WI38 (cell line): ENCODE measurements around the gene STIM2.

ENCODE experiments used
- H3K4me3 ChIP-seq: 2 replicates; pipeline ENCODE4 v1.5.1; 2011; ENCODE audit warnings: low read depth, mild to moderate bottlenecking, control low read depth, low read length
- CTCF ChIP-seq: IDR thresholded peaks from 2 replicates; pipeline ENCODE4 v1.5.1; 2012; ENCODE audit warnings: low read depth, mild to moderate bottlenecking, control low read depth, low read length

STIM2 gene

DNA sequence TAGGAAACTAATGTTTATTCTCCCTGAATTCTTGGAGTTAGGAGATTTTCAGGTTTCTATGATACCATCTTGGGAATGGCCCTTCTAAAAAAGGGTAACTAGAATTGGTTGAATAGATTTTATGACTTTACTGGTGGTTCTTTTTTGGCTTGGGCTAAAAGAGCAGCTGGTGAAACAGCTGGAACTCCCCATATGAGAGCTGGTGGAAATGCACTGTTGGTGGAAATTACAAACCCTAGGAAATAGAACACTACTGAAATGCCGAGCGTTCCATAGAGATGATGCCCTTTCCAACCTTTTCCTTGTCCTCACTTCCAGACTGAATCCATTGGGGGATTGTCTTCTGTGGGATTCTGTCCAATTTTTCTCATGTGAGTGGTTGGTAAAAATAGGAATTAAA lies 139.5 kb downstream of the STIM2 start:
- no peak overlapping the region for H3K4me3 ChIP-seq
- no peak for TF ChIP-seq CTCF

DNA sequence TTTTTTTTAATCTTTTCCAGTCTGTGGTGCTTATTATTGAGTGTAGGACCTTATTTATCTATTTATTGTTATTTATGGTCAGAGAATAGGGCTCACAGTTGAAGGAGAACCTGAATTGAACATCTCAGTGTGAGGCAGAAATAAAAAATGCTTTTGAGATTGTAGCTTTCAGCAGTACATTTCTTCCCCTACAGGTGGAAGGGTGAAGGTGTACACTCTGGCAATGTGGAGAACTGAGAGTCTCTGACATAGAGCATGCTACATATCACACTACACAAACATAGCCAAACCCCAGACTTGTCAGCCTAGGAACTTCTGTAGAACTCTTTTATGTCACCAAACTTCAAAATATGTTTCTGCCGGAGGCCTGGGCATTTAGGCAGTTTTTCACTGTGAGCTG lies 140.2 kb downstream of the STIM2 start:
- TF ChIP-seq CTCF: no peak
- no peak overlapping the region for H3K4me3 ChIP-seq

DNA sequence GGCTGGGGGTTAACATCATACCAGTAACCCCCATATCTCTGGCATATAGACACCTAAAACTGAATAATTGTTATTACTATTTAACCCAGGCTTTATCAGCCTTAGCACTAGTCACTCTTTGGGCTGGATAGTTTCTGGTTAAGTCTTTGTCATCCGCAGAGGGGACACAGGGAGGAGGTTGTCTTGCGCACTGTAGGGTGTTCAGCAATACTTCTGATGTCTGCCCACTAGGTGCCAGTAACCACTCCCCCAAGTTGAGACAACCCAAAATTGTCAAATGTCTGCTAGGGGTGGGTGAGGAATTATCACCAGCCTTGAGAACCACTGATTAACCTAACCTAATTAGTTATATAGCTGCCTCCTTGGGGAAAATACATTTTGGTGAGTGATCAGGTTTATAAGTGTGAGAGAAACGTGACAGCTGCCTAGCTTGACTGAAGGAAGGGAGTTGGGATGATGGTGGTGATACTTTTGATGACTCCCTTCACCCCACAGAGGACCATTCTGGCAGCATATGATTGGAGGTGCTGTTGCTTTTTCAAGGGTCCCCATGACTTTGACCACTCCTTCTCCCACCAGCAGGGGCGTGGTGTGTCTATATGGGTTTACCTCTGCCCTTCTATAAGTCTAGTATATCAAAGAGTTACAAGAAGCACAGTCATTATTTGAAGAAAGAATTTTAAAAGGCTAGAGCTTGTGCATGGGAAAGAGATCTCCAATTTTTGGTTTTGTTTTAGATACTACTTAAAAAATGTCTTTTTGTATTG lies 140.9 kb downstream of the STIM2 start:
- no peak overlapping the region for H3K4me3 ChIP-seq
- TF ChIP-seq CTCF: no peak

DNA sequence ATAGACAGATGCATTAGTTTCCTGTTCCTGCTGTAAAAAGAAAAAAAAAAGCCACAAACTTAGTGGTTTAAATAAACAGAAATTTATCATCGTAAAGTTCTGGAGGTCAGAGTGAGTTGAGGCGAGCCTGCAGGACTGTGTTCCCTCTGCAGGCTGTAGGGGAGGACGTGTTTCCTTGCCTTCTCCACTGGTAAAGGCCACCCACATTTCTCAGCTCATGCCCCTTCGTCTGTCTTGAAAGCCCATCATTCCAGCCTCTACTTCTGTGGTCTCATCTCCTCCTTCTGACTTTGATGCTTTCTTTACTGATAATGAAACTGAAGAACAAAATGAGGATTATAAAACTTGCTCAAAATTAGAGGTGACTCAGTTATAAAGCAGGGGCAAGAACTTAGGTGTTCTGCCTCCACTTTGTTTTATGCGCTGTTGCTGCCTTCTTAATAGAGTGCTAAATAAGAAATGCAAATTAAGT lies 143.0 kb downstream of the STIM2 start:
- no peak for TF ChIP-seq CTCF
- H3K4me3 ChIP-seq: no peak overlapping the region

DNA sequence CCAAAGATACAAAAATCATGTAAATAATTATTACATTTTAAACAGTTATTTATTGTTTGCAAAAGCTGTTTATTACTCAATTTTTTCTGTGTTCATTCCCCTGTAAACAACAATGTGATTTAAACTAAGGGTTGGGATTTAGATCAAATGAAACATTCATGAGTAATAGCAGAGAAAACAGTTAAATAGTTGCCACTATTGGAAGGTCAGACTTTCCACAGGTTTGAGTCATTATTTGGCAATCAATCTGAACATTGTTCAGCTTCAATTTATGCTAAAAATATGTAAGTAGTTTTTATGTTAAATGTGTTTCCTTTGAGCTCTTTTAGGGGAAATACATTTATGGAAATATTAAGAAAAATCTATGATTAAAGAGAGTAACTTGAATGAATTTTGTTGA lies 144.9 kb downstream of the STIM2 start:
- no peak overlapping the region for H3K4me3 ChIP-seq
- no peak for TF ChIP-seq CTCF

- no peak overlapping the region for H3K4me3 ChIP-seq
- no peak for TF ChIP-seq CTCF
Measured at GRCh38 chr4:27005905-27006590, 145.4 kb downstream of the STIM2 start.

- no peak for TF ChIP-seq CTCF
- H3K4me3 ChIP-seq: no peak overlapping the region
Measured at GRCh38 chr4:27006646-27007045, 146.0 kb downstream of the STIM2 start.
